Activated T-cell treated with anti-CD3 and anti-CD28 coated beads, Interleukin-2, amount 50 U/mL, for 72 hours (primary cell): ENCODE measurements around the gene EYA2. TPM values are rescaled to one million over a fixed set of nuclear protein-coding genes. Genes with fewer than 3 reads are reported as not detected.

Experiments
- ATAC-seq, 2 donors: fragments of 150-1000 bp; cut with Tn5 transposase; replicated peaks in 1 of 2; 2 replicates each; pipeline ENCODE4 v1.10.0; 2021; ENCODE audit warnings: moderate library complexity in 2 of 2, mild to moderate bottlenecking in 1 of 2
- DNase-seq, 2 donors: peaks; one replicate each; pipeline ENCODE4 v3.0.0; 2021 to 2022; ENCODE audit warnings: mixed read lengths in 1 of 2
- H3K27ac Mint-ChIP-seq: one replicate; pipeline ENCODE4 v1.8.0; 2022; ENCODE audit warnings: mild to moderate bottlenecking, moderate library complexity, mixed read lengths
- H3K27me3 Mint-ChIP-seq: one replicate; pipeline ENCODE4 v1.8.0; 2022; ENCODE audit warnings: low read depth, mixed read lengths
- H3K36me3 Mint-ChIP-seq, 2 donors: one replicate each; pipeline ENCODE4 v1.8.0; 2022; ENCODE audit warnings: mixed read lengths in 2 of 2, mild to moderate bottlenecking in 1 of 2; ENCODE audit not compliant: insufficient read depth in 2 of 2
- H3K4me1 Mint-ChIP-seq: one replicate; pipeline ENCODE4 v1.8.0; 2022; ENCODE audit warnings: low read depth, mixed read lengths
- H3K4me3 Mint-ChIP-seq, 2 donors: one replicate each; pipeline ENCODE4 v1.8.0; 2022; ENCODE audit warnings: mild to moderate bottlenecking in 2 of 2, mixed read lengths in 2 of 2, moderate library complexity in 2 of 2
- H3K9me3 Mint-ChIP-seq, 2 donors: one replicate each; pipeline ENCODE4 v1.8.0; 2022; ENCODE audit warnings: mixed read lengths in 2 of 2
- total RNA-seq, 2 donors: library from RNA; stranded (reverse); gene quantifications; one replicate each; pipeline ENCODE4 v1.2.3, GENCODE V29; 2022

Gene EYA2
- total RNA-seq, 2 donors from 2014 or later = 0.12 TPM; not detected in 1

- DNase-seq (no peak), ATAC-seq (no peak)
- H3K27me3 Mint-ChIP-seq = peaks cover 42% of the 10 kb centered on the region
- H3K36me3 Mint-ChIP-seq = no peaks in the 10 kb centered on the region
- H3K4me3 Mint-ChIP-seq = no peak overlapping the region
- H3K4me1 Mint-ChIP-seq = no peaks in the 10 kb centered on the region
- H3K27ac Mint-ChIP-seq = no peak overlapping the region
- H3K9me3 Mint-ChIP-seq = no peaks in the 10 kb centered on the region
Measured at GRCh38 chr20:47122560-47122959, 227.9 kb downstream of the EYA2 start.

DNA sequence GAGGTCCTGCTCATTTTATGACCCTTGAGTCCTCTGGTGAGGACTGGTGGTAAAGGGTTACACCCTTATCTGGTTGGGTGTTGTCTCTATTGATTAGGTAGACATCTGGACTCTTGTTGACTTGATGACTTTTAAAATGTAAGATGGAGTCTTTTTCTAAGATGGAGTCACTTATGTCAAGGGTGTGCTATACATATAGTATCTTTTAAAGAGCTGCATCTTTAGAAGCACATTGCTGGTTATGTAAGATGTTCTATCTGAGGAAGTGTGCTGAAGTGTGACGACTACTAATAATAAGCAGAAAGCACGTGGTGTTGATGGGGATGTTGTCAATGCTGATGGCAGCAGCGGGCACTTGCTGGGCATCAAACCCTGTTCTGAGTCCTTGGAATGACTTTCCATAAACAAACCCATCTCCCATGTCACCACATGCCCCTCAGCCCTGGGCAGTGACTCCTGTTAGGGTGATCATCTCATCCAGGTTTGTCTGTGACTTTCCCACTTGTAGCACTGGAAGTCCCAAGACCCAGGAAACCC lies 229.6 kb downstream of the EYA2 start:
- Mint-ChIP-seq H3K4me3 (no peak overlapping the region), H3K36me3 (no peaks in the 10 kb centered on the region), H3K27me3 (peaks cover 37% of the 10 kb centered on the region), H3K4me1 (no peaks in the 10 kb centered on the region), H3K27ac (no peak overlapping the region), H3K9me3 (no peaks in the 10 kb centered on the region)
- DNase-seq (no peak), ATAC-seq (no peak)

DNA sequence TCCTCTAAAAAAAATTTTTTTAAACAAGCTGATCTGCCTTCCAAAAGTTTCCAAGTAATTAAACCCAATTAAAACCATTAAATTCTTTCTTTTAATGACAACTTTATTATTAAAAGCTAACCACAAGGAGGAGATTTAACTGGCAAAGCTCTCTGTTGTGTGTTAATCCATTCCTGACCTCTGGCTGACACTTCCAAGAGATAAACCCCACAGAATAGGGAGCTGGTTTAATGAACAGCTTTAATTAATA lies 230.8 kb downstream of the EYA2 start:
- DNase-seq (no peak), ATAC-seq (no peak)
- Mint-ChIP-seq H3K9me3 (no peaks in the 10 kb centered on the region), H3K27me3 (peaks cover 35% of the 10 kb centered on the region), H3K36me3 (no peaks in the 10 kb centered on the region), H3K27ac (no peak overlapping the region), H3K4me1 (no peaks in the 10 kb centered on the region), H3K4me3 (no peak overlapping the region)

GRCh38 chr20:47125758-47126591 lies 231.3 kb downstream of the EYA2 start:
- H3K27ac Mint-ChIP-seq = no peak overlapping the region
- no peaks in the 10 kb centered on the region for H3K36me3 Mint-ChIP-seq
- no peaks in the 10 kb centered on the region for H3K9me3 Mint-ChIP-seq
- peaks cover 35% of the 10 kb centered on the region for H3K27me3 Mint-ChIP-seq
- DNase-seq (no peak), ATAC-seq (no peak)
- no peak overlapping the region for H3K4me3 Mint-ChIP-seq
- no peaks in the 10 kb centered on the region for H3K4me1 Mint-ChIP-seq

DNA sequence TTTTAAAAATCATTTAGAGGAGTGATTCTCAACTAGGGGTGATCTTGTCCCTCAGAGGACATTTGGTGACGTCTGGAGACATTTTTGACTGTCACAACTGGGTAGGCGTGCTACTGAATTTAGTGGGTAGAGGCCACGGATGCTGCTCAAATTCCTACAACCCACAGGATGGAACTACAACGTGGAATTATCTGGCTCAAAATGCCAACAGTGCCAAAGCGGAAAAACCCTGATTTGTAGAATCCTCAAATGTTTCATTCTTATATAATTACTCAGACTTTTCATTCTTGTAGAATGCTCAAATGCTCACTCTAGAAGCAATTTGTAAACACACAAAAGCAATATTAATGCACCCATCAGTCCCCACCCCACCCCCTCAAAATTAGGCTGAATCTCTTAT lies 232.1 kb downstream of the EYA2 start:
- ATAC-seq = no peak
- Mint-ChIP-seq H3K4me3 (no peak overlapping the region), H3K4me1 (no peaks in the 10 kb centered on the region), H3K36me3 (no peaks in the 10 kb centered on the region), H3K27ac (no peak overlapping the region), H3K27me3 (peaks cover 35% of the 10 kb centered on the region), H3K9me3 (no peaks in the 10 kb centered on the region)
- DNase-seq = no peak

GRCh38 chr20:47127546-47127945 lies 232.9 kb downstream of the EYA2 start:
- Mint-ChIP-seq H3K9me3 (no peaks in the 10 kb centered on the region), H3K27me3 (peaks cover 35% of the 10 kb centered on the region), H3K27ac (no peak overlapping the region), H3K4me3 (no peak overlapping the region), H3K36me3 (no peaks in the 10 kb centered on the region), H3K4me1 (no peaks in the 10 kb centered on the region)
- no peak for ATAC-seq
- no peak for DNase-seq

- Mint-ChIP-seq H3K27ac (no peak overlapping the region), H3K4me1 (no peaks in the 10 kb centered on the region), H3K36me3 (no peaks in the 10 kb centered on the region), H3K4me3 (no peak overlapping the region), H3K9me3 (no peaks in the 10 kb centered on the region), H3K27me3 (peaks cover 35% of the 10 kb centered on the region)
- DNase-seq (no peak), ATAC-seq (no peak)
Measured at GRCh38 chr20:47127999-47128398, 233.4 kb downstream of the EYA2 start.

DNA sequence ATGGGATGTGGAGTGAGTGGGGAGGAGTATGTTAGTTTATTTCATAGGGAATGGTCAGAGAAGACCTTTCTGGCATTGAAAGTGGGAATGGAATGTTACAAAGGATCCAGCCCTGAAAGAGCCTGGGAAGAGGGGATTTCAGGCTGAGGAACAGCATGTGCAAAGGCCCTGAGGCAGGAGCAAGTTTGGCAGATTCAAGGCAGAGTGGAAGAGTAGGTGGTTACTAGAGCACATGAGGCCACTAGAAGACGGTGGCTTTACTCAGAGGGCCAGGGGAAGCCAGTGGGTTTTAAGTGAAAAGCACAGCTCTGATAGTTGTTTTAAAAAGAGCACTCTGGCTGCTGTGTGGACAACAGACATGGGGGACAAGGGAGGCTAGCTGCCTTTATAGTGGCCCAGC lies 234.7 kb downstream of the EYA2 start:
- no peak for DNase-seq
- no peak for ATAC-seq
- H3K9me3 Mint-ChIP-seq = no peaks in the 10 kb centered on the region
- no peaks in the 10 kb centered on the region for H3K4me1 Mint-ChIP-seq
- H3K4me3 Mint-ChIP-seq = no peak overlapping the region
- no peak overlapping the region for H3K27ac Mint-ChIP-seq
- peaks cover 35% of the 10 kb centered on the region for H3K27me3 Mint-ChIP-seq
- H3K36me3 Mint-ChIP-seq = no peaks in the 10 kb centered on the region

- peaks cover 6% of the 10 kb centered on the region for H3K27me3 Mint-ChIP-seq
- H3K36me3 Mint-ChIP-seq = no peaks in the 10 kb centered on the region
- no peaks in the 10 kb centered on the region for H3K9me3 Mint-ChIP-seq
- no peak overlapping the region for H3K27ac Mint-ChIP-seq
- no peak overlapping the region for H3K4me3 Mint-ChIP-seq
- ATAC-seq (no peak), DNase-seq (no peak)
- H3K4me1 Mint-ChIP-seq = no peaks in the 10 kb centered on the region
Measured at GRCh38 chr20:47133809-47134456, 239.3 kb downstream of the EYA2 start.

DNA sequence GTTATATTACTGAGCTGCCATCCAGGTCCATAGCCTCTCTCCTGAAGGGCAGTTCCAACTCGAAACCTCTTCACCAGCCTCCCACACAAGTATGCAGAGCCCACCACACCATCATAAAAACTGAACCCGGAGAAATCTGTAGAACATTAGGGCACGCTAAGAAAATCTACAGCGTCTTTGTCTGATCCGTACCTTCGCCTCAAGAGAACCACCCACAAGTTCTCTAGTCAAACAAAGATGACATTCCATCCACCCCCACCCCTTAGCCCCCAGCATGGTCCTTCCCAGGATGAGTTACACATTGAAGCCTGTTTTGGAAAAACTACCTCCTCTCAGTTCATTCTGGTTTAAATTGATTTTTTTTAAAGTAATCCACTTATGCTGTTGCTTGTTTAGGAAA lies 242.1 kb downstream of the EYA2 start:
- Mint-ChIP-seq H3K4me3 (no peak overlapping the region), H3K27me3 (peaks cover 7% of the 10 kb centered on the region), H3K27ac (no peak overlapping the region), H3K9me3 (no peaks in the 10 kb centered on the region), H3K4me1 (no peaks in the 10 kb centered on the region), H3K36me3 (no peaks in the 10 kb centered on the region)
- no peak for ATAC-seq
- no peak for DNase-seq

DNA sequence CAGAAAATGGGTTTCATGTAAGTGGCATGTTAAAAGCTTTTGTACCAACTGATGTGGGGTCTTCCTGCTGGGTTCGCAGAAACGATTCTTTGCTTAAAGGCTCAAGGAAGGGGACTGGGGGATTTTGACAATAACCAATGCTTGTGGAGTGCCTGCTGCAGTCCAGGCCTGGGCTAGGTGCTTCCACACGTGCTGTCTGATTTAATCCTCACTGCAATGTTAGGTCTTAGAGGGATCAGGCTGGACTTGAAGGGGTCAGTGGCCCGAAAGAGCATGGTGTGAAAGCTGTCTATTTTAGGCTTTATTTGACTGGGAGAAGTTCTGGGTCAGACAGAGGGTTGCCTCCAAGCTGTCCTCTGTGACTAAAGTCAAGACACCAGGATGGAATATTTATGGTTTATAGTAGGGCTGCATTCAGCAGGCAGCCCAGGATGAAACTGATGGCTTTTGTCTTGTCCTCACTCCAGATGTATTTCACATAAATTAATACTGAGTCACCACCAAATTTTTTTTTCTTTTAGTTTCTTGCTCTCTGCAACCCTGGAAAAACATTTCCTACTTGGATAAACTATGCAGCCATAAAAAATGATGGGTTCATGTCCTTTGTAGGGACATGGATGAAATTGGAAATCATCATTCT lies 242.7 kb downstream of the EYA2 start:
- Mint-ChIP-seq H3K27me3 (peaks cover 7% of the 10 kb centered on the region), H3K4me3 (no peak overlapping the region), H3K9me3 (no peaks in the 10 kb centered on the region), H3K36me3 (no peaks in the 10 kb centered on the region), H3K27ac (no peak overlapping the region), H3K4me1 (no peaks in the 10 kb centered on the region)
- no peak for ATAC-seq
- no peak for DNase-seq

DNA sequence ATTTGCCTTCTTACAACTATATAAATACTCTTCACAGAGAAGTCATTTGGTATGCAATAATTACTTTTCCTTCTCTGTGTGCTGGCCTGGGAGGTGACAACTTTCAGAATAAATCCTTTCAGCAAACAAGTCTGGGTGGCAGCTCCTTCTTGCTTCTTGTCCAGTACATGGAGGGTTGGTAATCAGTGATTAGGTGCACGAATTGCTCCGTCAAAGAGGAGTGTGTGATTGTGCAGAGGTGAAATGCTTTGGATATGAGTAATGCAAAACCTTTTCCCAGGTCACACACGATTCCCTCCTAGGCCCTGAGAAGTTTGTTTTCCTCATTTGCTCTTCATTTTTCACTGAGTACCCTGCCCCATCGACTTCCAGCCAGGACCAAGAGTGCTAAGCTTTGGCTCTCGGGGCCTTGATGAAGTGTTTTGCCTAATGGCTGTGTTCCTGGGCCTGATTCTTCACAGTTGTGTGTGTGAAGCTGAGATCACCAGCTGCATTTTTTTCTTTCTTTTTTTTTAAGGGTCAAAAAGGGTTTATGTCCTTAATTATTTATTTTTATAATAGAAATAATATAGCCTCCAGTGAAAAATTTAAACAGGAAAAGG lies 245.4 kb downstream of the EYA2 start:
- Mint-ChIP-seq H3K4me1 (no peaks in the 10 kb centered on the region), H3K27ac (no peak overlapping the region), H3K36me3 (no peaks in the 10 kb centered on the region), H3K9me3 (no peaks in the 10 kb centered on the region), H3K4me3 (no peak overlapping the region), H3K27me3 (peaks cover 11% of the 10 kb centered on the region)
- ATAC-seq (no peak), DNase-seq (no peak)

DNA sequence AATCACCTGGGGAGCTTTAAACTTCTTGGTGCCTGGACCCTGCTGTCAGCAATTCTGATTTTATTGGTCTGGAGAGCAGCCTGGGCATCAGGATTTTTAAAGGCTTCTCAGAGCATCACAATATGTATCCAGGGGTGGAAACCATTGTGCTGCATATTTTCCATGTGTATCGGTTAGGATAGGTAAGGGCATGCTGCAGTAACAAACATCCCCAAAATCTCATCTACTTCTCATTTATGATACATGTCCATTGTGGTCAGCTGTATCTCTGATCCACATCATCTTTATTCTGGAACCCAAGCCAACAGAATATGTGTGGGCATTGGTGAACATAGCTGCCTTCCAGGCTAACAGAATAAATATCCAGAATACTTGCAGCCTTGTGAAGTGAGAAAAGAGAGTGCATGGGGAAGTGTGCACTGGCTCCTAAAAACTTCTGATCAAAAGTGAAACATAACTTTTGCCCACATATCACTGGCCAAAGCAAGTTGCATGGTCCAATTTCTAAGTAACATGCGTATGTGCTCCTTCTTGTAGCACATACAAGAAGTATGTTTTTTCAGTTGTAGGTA lies 246.8 kb downstream of the EYA2 start:
- no peak overlapping the region for H3K4me3 Mint-ChIP-seq
- no peaks in the 10 kb centered on the region for H3K9me3 Mint-ChIP-seq
- ATAC-seq (no peak), DNase-seq (no peak)
- no peaks in the 10 kb centered on the region for H3K4me1 Mint-ChIP-seq
- H3K27me3 Mint-ChIP-seq = peaks cover 14% of the 10 kb centered on the region
- H3K27ac Mint-ChIP-seq = no peak overlapping the region
- no peaks in the 10 kb centered on the region for H3K36me3 Mint-ChIP-seq
